Activated CD8-positive, alpha-beta memory T cell treated with anti-CD3 and anti-CD28 coated beads, Interleukin-2, amount 50 U/mL, for 48 hours (primary cell): Measurements from ENCODE around the gene FHAD1.
"Not testable (repeated sequence)": the region's sequence is repeated elsewhere in the genome, so short reads cannot be mapped to it uniquely, and the experiment has no call there.

ENCODE experiments used
- DNase-seq: peaks from one replicate; pipeline ENCODE4 v3.0.0-alpha.2; 2020

FHAD1 gene

GRCh38 chr1:15277933-15278332 is 30.9 kb downstream of the FHAD1 start:
- no peak for DNase-seq

- DNase-seq = peak; percentile 25
These were observed 32.7 kb downstream of the FHAD1 start for GRCh38 chr1:15279576-15280230.

GRCh38 chr1:15280416-15280815 is 33.4 kb downstream of the FHAD1 start:
- no peak for DNase-seq

- no peak for DNase-seq
These were observed 35.0 kb downstream of the FHAD1 start for GRCh38 chr1:15282038-15282437.

GRCh38 chr1:15282810-15283474 is 35.9 kb downstream of the FHAD1 start:
- no peak for DNase-seq

GRCh38 chr1:15283526-15283925 is 36.5 kb downstream of the FHAD1 start:
- no peak for DNase-seq

GRCh38 chr1:15286452-15286851 is 39.4 kb downstream of the FHAD1 start:
- no peak for DNase-seq

- no peak for DNase-seq
These were observed 40.3 kb downstream of the FHAD1 start for GRCh38 chr1:15287035-15287979.

- DNase-seq = no peak
These were observed 41.3 kb downstream of the FHAD1 start for GRCh38 chr1:15288173-15288926.

GRCh38 chr1:15289251-15289651 is 42.2 kb downstream of the FHAD1 start:
- DNase-seq = no peak

- DNase-seq = no peak
These were observed 43.4 kb downstream of the FHAD1 start for GRCh38 chr1:15290382-15290781.

- DNase-seq = no peak
These were observed 48.7 kb downstream of the FHAD1 start for GRCh38 chr1:15295696-15296095.

GRCh38 chr1:15296585-15297321 is 49.7 kb downstream of the FHAD1 start:
- DNase-seq = no peak

GRCh38 chr1:15297975-15298374 is 51.0 kb downstream of the FHAD1 start:
- DNase-seq = not testable (repeated sequence)

- no peak for DNase-seq
These were observed 52.2 kb downstream of the FHAD1 start for GRCh38 chr1:15299179-15299578.

- no peak for DNase-seq
These were observed 52.8 kb downstream of the FHAD1 start for GRCh38 chr1:15299806-15300205.

- DNase-seq = no peak
These were observed 56.9 kb downstream of the FHAD1 start for GRCh38 chr1:15303935-15304334.

- DNase-seq = peak; percentile 93
These were observed 57.9 kb downstream of the FHAD1 start for GRCh38 chr1:15304708-15305467.

- no peak for DNase-seq
These were observed 58.4 kb downstream of the FHAD1 start for GRCh38 chr1:15305468-15305770.

GRCh38 chr1:15306352-15306751 is 59.3 kb downstream of the FHAD1 start:
- not testable (repeated sequence) for DNase-seq

- DNase-seq = no peak
These were observed 61.1 kb downstream of the FHAD1 start for GRCh38 chr1:15308135-15308534.

- DNase-seq = no peak
These were observed 61.6 kb downstream of the FHAD1 start for GRCh38 chr1:15308621-15309027.
